HEK293 (cell line): Measurements from ENCODE around the gene FRAS1.

ENCODE experiments used
- EGR2 ChIP-seq: fragments of 450-650 bp; formaldehyde crosslinking; IDR thresholded peaks from 2 replicates; pipeline ENCODE4 v1.5.1; 2016; ENCODE audit warnings: low read depth, missing biosample characterization, missing genetic modification characterization
- GLI4 ChIP-seq: fragments of 450-650 bp; formaldehyde crosslinking; IDR thresholded peaks from 2 replicates; pipeline ENCODE4 v1.5.1; 2016; ENCODE audit warnings: missing biosample characterization, missing genetic modification characterization
- HOXA7 ChIP-seq: sonication (generic); formaldehyde crosslinking; IDR thresholded peaks from 2 replicates; pipeline ENCODE4 v1.8.1; 2022; ENCODE audit warnings: missing genetic modification reagents, borderline replicate concordance
- KLF1 ChIP-seq: fragments of 450-650 bp; formaldehyde crosslinking; IDR thresholded peaks from 2 replicates; pipeline ENCODE4 v1.5.1; 2016; ENCODE audit warnings: missing biosample characterization, missing genetic modification characterization
- REPIN1 ChIP-seq: fragments of 450-650 bp; formaldehyde crosslinking; IDR thresholded peaks from 2 replicates; pipeline ENCODE4 v1.5.1; 2017; ENCODE audit warnings: missing biosample characterization, missing genetic modification characterization, low read depth
- ZBTB1 ChIP-seq: fragments of 450-650 bp; formaldehyde crosslinking; IDR thresholded peaks from 2 replicates; pipeline ENCODE4 v1.5.1; 2016; ENCODE audit warnings: missing biosample characterization, missing genetic modification characterization
- ZBTB11 ChIP-seq: fragments of 450-650 bp; formaldehyde crosslinking; conservative IDR thresholded peaks from 2 replicates; pipeline ENCODE4 v1.5.1; 2016; ENCODE audit warnings: low read depth, missing biosample characterization, missing genetic modification characterization
- ZNF121 ChIP-seq: fragments of 450-650 bp; formaldehyde crosslinking; IDR thresholded peaks from 2 replicates; pipeline ENCODE4 v1.5.1; 2016; ENCODE audit warnings: missing biosample characterization, missing genetic modification characterization
- ZNF133 ChIP-seq: fragments of 450-650 bp; formaldehyde crosslinking; IDR thresholded peaks from 2 replicates; pipeline ENCODE4 v1.5.1; 2016; ENCODE audit warnings: missing biosample characterization, missing genetic modification characterization
- ZNF146 ChIP-seq: fragments of 450-650 bp; formaldehyde crosslinking; IDR thresholded peaks from 2 replicates; pipeline ENCODE4 v1.5.1; 2016; ENCODE audit warnings: missing biosample characterization, missing genetic modification characterization
- ZNF214 ChIP-seq: fragments of 450-650 bp; formaldehyde crosslinking; IDR thresholded peaks from 2 replicates; pipeline ENCODE4 v1.5.1; 2017; ENCODE audit warnings: missing biosample characterization, mild to moderate bottlenecking, missing genetic modification characterization, borderline replicate concordance
- ZNF23 ChIP-seq: fragments of 450-650 bp; formaldehyde crosslinking; IDR thresholded peaks from 2 replicates; pipeline ENCODE4 v1.5.1; 2016; ENCODE audit warnings: missing biosample characterization, missing genetic modification characterization, borderline replicate concordance
- ZNF302 ChIP-seq: fragments of 450-650 bp; formaldehyde crosslinking; IDR thresholded peaks from 2 replicates; pipeline ENCODE4 v1.5.1; 2016; ENCODE audit warnings: missing biosample characterization, missing genetic modification characterization, low read depth
- ZNF398 ChIP-seq: fragments of 450-650 bp; formaldehyde crosslinking; IDR thresholded peaks from 2 replicates; pipeline ENCODE4 v1.5.1; 2017; ENCODE audit warnings: missing biosample characterization, missing genetic modification characterization
- ZNF426 ChIP-seq: fragments of 450-650 bp; formaldehyde crosslinking; IDR thresholded peaks from 2 replicates; pipeline ENCODE4 v1.5.1; 2017; ENCODE audit warnings: missing biosample characterization, missing genetic modification characterization, mild to moderate bottlenecking, inconsistent platforms, moderate library complexity
- ZNF510 ChIP-seq: fragments of 450-650 bp; formaldehyde crosslinking; IDR thresholded peaks from 2 replicates; pipeline ENCODE4 v1.5.1; 2018; ENCODE audit warnings: mild to moderate bottlenecking, missing genetic modification characterization, missing biosample characterization; ENCODE audit not compliant: insufficient replicate concordance
- ZNF518A ChIP-seq: fragments of 450-650 bp; formaldehyde crosslinking; conservative IDR thresholded peaks from 2 replicates; pipeline ENCODE4 v1.5.1; 2016; ENCODE audit warnings: low read depth, missing biosample characterization, missing genetic modification characterization
- ZNF529 ChIP-seq: fragments of 450-650 bp; formaldehyde crosslinking; IDR thresholded peaks from 2 replicates; pipeline ENCODE4 v1.5.1; 2017; ENCODE audit warnings: missing genetic modification characterization, missing biosample characterization; ENCODE audit not compliant: insufficient replicate concordance
- ZNF530 ChIP-seq: fragments of 450-650 bp; formaldehyde crosslinking; IDR thresholded peaks from 2 replicates; pipeline ENCODE4 v1.5.1; 2016; ENCODE audit warnings: low read depth, missing biosample characterization, missing genetic modification characterization
- ZNF560 ChIP-seq: fragments of 450-650 bp; formaldehyde crosslinking; IDR thresholded peaks from 2 replicates; pipeline ENCODE4 v1.5.1; 2017; ENCODE audit warnings: missing biosample characterization, missing genetic modification characterization, borderline replicate concordance
- ZNF600 ChIP-seq: fragments of 450-650 bp; formaldehyde crosslinking; IDR thresholded peaks from 2 replicates; pipeline ENCODE4 v1.5.1; 2016; ENCODE audit warnings: missing biosample characterization, missing genetic modification characterization
- ZNF624 ChIP-seq: fragments of 450-650 bp; formaldehyde crosslinking; IDR thresholded peaks from 2 replicates; pipeline ENCODE4 v1.5.1; 2017; ENCODE audit warnings: missing biosample characterization, missing genetic modification characterization
- ZNF658 ChIP-seq: fragments of 450-650 bp; formaldehyde crosslinking; IDR thresholded peaks from 2 replicates; pipeline ENCODE4; 2016; ENCODE audit warnings: missing biosample characterization, missing genetic modification characterization
- ZNF677 ChIP-seq: fragments of 450-650 bp; IDR thresholded peaks from 2 replicates; pipeline ENCODE4 v1.5.0; 2018; ENCODE audit warnings: missing biosample characterization, mild to moderate bottlenecking, missing genetic modification characterization, moderate library complexity
- ZNF707 ChIP-seq: fragments of 450-650 bp; formaldehyde crosslinking; IDR thresholded peaks from 2 replicates; pipeline ENCODE4 v1.5.1; 2016; ENCODE audit warnings: missing biosample characterization, missing genetic modification characterization
- TF ChIP-seq, protein P1 (sequence below): fragments of 450-650 bp; formaldehyde crosslinking; IDR thresholded peaks from 2 replicates; pipeline ENCODE4 v1.5.1; 2016; ENCODE audit warnings: missing biosample characterization, missing genetic modification characterization, low read depth

Gene FRAS1

DNA sequence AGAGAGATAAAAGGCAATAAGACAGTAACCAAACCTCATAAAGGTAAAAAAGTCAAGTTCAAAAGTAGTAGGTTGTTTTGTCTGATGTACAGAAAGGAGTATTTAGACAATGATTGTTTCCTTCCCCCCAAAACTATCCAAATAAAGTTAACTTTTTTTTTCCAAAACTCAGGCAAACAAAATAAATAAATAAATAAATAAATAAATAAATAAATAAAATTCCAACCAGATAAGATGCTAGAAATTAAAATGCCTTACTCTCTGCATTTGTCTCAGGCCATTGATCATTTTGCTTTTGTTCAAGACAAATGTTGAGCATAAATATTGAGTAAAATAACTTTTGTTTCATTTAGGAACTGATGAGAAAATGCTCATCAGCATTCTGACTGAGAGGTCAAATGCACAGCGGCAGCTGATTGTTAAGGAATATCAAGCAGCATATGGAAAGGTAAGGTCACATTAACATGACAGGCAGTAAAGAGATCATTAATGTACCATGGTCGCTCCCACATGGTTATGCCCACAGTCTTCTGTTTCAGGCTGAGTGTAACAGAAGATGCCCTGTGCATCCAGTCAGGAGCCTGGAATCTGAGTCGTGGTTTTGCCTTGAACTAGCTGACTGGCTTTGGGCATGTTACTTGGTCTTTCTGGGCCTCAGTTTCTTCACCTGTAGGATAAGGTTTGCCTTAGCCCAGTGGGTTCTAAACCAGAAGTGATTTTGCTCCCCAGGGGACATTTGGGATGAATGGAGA, 521.7 kb downstream of the FRAS1 start (continued):
- TF ChIP-seq ZNF133 (tag by site-specific recombination) (no peak), GLI4 (tag by site-specific recombination) (no peak), ZNF529 (tag by site-specific recombination) (no peak), ZNF302 (tag by site-specific recombination) (no peak), ZNF518A (tag by site-specific recombination) (peak; percentile 56), ZNF146 (no peak), ZNF658 (no peak), ZNF510 (tag by site-specific recombination) (no peak), ZNF426 (peak; percentile 60), REPIN1 (tag by site-specific recombination) (no peak), ZBTB1 (tag by site-specific recombination) (no peak), ZNF560 (tag by site-specific recombination) (no peak), ZNF398 (tag by site-specific recombination) (no peak), ZNF121 (tag by site-specific recombination) (no peak), ZNF707 (tag by site-specific recombination) (no peak), HOXA7 (no peak), EGR2 (tag by site-specific recombination) (no peak), KLF1 (no peak), ZNF677 (tag by site-specific recombination) (no peak), ZNF214 (tag by site-specific recombination) (no peak), ZBTB11 (peak; percentile 49; the same call in 1 of the 2 replicates), ZNF530 (tag by site-specific recombination) (no peak), ZNF624 (tag by site-specific recombination) (no peak), ZNF600 (tag by site-specific recombination) (no peak), ZNF23 (no peak)
- TF ChIP-seq, protein P1, sequence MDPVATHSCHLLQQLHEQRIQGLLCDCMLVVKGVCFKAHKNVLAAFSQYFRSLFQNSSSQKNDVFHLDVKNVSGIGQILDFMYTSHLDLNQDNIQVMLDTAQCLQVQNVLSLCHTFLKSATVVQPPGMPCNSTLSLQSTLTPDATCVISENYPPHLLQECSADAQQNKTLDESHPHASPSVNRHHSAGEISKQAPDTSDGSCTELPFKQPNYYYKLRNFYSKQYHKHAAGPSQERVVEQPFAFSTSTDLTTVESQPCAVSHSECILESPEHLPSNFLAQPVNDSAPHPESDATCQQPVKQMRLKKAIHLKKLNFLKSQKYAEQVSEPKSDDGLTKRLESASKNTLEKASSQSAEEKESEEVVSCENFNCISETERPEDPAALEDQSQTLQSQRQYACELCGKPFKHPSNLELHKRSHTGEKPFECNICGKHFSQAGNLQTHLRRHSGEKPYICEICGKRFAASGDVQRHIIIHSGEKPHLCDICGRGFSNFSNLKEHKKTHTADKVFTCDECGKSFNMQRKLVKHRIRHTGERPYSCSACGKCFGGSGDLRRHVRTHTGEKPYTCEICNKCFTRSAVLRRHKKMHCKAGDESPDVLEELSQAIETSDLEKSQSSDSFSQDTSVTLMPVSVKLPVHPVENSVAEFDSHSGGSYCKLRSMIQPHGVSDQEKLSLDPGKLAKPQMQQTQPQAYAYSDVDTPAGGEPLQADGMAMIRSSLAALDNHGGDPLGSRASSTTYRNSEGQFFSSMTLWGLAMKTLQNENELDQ (tag by site-specific recombination) = no peak
